Suprapubic skin (tissue), 4 donors: ENCODE data around the gene GANC.

Source experiments
- POLR2A ChIP-seq, 2 donors: fragments of 450-650 bp; IDR thresholded peaks; one replicate each; pipeline ENCODE4 v1.6.1; 2017; ENCODE audit warnings: antibody characterized with exemption in 2 of 2, mild to moderate bottlenecking in 2 of 2, moderate library complexity in 2 of 2
- POLR2AphosphoS5 ChIP-seq, 3 donors: sonication (generic); formaldehyde crosslinking; IDR thresholded peaks; one replicate each; pipeline ENCODE4 v1.6.1; 2017; ENCODE audit warnings: antibody characterized with exemption in 3 of 3
- TF ChIP-seq, protein P1 (sequence below), 2 donors: fragments of 200-600 bp in 1 of 2; fragments of 450-650 bp in 1 of 2; sonication (generic) in 1 of 2; IDR thresholded peaks; one replicate each; pipeline ENCODE4 v1.5.1; 2016 to 2019; ENCODE audit warnings: antibody characterized with exemption in 2 of 2, mild to moderate bottlenecking in 1 of 2, moderate library complexity in 1 of 2

DNA sequence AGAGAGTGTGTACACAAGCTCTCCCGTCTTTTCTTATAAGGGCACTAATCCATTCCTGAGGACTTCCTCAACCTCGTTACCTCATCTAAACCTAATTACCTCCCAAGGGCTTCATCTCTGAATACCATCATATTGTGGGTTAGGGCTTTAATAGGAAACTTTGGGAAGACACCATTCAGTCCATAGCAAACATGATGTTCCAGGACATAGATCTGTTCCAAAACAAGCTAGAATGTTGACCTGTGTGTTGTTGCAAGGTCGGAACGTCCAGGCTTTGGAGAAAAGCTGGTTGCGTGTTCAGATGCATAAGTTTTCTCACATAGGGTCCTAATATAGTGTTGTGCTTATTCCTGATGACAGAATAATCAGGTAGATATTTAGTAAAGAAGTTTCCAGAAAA is 9.9 kb downstream of the GANC start:
- TF ChIP-seq, protein P1, sequence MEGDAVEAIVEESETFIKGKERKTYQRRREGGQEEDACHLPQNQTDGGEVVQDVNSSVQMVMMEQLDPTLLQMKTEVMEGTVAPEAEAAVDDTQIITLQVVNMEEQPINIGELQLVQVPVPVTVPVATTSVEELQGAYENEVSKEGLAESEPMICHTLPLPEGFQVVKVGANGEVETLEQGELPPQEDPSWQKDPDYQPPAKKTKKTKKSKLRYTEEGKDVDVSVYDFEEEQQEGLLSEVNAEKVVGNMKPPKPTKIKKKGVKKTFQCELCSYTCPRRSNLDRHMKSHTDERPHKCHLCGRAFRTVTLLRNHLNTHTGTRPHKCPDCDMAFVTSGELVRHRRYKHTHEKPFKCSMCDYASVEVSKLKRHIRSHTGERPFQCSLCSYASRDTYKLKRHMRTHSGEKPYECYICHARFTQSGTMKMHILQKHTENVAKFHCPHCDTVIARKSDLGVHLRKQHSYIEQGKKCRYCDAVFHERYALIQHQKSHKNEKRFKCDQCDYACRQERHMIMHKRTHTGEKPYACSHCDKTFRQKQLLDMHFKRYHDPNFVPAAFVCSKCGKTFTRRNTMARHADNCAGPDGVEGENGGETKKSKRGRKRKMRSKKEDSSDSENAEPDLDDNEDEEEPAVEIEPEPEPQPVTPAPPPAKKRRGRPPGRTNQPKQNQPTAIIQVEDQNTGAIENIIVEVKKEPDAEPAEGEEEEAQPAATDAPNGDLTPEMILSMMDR (IDR thresholded peaks at IDR 0.05) = no peak
- TF ChIP-seq POLR2A (IDR thresholded peaks at IDR 0.05) (no peak), POLR2AphosphoS5 (IDR thresholded peaks at IDR 0.05) (no peak)
